ENCODE measurements around the gene MAOA.

DNA sequence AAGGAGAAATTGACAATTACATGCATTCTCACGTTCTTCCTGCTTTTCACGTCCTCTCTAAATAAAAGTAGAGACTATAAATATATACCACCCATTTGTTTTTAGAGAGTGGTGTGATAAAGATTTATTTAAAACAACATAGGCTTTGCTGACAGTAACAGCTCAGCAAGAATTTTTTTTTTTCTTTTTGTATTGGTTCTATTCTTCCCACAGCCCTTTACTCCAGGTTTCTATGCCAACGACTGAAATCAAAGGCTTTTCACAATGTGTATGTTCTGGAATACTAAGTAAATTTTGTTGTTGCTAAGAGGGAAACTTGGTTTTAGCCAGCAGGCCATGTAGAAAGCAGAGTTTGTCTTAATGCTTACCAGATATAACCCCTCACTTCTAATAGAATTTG, 43.4 kb downstream of the MAOA start:
- TF ChIP-seq, protein P1, sequence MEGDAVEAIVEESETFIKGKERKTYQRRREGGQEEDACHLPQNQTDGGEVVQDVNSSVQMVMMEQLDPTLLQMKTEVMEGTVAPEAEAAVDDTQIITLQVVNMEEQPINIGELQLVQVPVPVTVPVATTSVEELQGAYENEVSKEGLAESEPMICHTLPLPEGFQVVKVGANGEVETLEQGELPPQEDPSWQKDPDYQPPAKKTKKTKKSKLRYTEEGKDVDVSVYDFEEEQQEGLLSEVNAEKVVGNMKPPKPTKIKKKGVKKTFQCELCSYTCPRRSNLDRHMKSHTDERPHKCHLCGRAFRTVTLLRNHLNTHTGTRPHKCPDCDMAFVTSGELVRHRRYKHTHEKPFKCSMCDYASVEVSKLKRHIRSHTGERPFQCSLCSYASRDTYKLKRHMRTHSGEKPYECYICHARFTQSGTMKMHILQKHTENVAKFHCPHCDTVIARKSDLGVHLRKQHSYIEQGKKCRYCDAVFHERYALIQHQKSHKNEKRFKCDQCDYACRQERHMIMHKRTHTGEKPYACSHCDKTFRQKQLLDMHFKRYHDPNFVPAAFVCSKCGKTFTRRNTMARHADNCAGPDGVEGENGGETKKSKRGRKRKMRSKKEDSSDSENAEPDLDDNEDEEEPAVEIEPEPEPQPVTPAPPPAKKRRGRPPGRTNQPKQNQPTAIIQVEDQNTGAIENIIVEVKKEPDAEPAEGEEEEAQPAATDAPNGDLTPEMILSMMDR (IDR thresholded peaks at IDR 0.05; ENCODE audit: poor library complexity, severe bottlenecking), result no peak
- no peak for TF ChIP-seq MXI1 (conservative IDR thresholded peaks at IDR 0.05; ENCODE audit: poor library complexity, severe bottlenecking)
- no peak for TF ChIP-seq EP300 (conservative IDR thresholded peaks at IDR 0.05; ENCODE audit: poor library complexity, severe bottlenecking)
- TF ChIP-seq EZH2 (IDR thresholded peaks at IDR 0.05; ENCODE audit: borderline replicate concordance, insufficient read depth, low read length, poor library complexity, severe bottlenecking), result no peak
- TF ChIP-seq SMC3 (conservative IDR thresholded peaks at IDR 0.05; ENCODE audit: poor library complexity), result no peak
- TF ChIP-seq, protein P2, sequence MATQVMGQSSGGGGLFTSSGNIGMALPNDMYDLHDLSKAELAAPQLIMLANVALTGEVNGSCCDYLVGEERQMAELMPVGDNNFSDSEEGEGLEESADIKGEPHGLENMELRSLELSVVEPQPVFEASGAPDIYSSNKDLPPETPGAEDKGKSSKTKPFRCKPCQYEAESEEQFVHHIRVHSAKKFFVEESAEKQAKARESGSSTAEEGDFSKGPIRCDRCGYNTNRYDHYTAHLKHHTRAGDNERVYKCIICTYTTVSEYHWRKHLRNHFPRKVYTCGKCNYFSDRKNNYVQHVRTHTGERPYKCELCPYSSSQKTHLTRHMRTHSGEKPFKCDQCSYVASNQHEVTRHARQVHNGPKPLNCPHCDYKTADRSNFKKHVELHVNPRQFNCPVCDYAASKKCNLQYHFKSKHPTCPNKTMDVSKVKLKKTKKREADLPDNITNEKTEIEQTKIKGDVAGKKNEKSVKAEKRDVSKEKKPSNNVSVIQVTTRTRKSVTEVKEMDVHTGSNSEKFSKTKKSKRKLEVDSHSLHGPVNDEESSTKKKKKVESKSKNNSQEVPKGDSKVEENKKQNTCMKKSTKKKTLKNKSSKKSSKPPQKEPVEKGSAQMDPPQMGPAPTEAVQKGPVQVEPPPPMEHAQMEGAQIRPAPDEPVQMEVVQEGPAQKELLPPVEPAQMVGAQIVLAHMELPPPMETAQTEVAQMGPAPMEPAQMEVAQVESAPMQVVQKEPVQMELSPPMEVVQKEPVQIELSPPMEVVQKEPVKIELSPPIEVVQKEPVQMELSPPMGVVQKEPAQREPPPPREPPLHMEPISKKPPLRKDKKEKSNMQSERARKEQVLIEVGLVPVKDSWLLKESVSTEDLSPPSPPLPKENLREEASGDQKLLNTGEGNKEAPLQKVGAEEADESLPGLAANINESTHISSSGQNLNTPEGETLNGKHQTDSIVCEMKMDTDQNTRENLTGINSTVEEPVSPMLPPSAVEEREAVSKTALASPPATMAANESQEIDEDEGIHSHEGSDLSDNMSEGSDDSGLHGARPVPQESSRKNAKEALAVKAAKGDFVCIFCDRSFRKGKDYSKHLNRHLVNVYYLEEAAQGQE (IDR thresholded peaks at IDR 0.05; ENCODE audit: borderline replicate concordance), result no peak
- no peak for TF ChIP-seq TAF1 (IDR thresholded peaks at IDR 0.05; ENCODE audit: low read depth)
- no peak for TF ChIP-seq POLR2AphosphoS5 (IDR thresholded peaks at IDR 0.05)
